A673 (cell line): ENCODE results near the gene SLC29A3. TPM values are rescaled to one million over a fixed set of nuclear protein-coding genes. Genes with fewer than 3 reads are reported as not detected.

Experiments used
- BruUV-seq: library from RNA; stranded (reverse); fragments of 400-500 nt; replicated peaks from 2 replicates; lab custom pipeline; 2021; lab: Mats Ljungman, UMichigan
- CTCF ChIA-PET: fragments of 300-600 bp; sonication (Branson Sonifier 250); formaldehyde crosslinking; loops from one replicate; lab custom pipeline; 2022; ENCODE audit warnings: antibody characterized with exemption; lab: Charles Lee
- POLR2A ChIA-PET: fragments of 300-600 bp; sonication (Branson Sonifier 250); formaldehyde crosslinking; loops from one replicate; lab custom pipeline; 2022; ENCODE audit warnings: antibody characterized with exemption; ENCODE audit not compliant: low non-redundant PET; lab: Charles Lee
- DNase-seq: peaks from one replicate; pipeline ENCODE4 v3.0.0-alpha.2; 2015; ENCODE audit warnings: low spot score
- H3K27ac ChIP-seq: fragments of 200-600 bp; sonication (generic); 2 replicates; pipeline ENCODE4 v1.5.1; 2016; ENCODE audit warnings: mixed run types, low read depth, mild to moderate bottlenecking, mixed read lengths, antibody characterized with exemption, low read length; ENCODE audit not compliant: poor library complexity, severe bottlenecking
- H3K27me3 ChIP-seq: fragments of 200-600 bp; sonication (generic); replicated peaks from 2 replicates; pipeline ENCODE4 v1.6.1; 2017; ENCODE audit warnings: mixed run types, low read depth, mild to moderate bottlenecking, mixed read lengths, antibody characterized with exemption, low read length; ENCODE audit not compliant: insufficient read depth, poor library complexity
- H3K36me3 ChIP-seq: fragments of 200-600 bp; sonication (generic); 2 replicates; pipeline ENCODE4 v1.6.1; 2016; ENCODE audit warnings: mixed run types, mild to moderate bottlenecking, mixed read lengths, antibody characterized with exemption, low read length; ENCODE audit not compliant: insufficient read depth, poor library complexity, severe bottlenecking
- H3K4me1 ChIP-seq: fragments of 200-600 bp; sonication (generic); 2 replicates; pipeline ENCODE4 v1.6.1; 2017; ENCODE audit warnings: mixed run types, mild to moderate bottlenecking, mixed read lengths, antibody characterized with exemption, low read length; ENCODE audit not compliant: insufficient read depth, poor library complexity, severe bottlenecking
- H3K4me3 ChIP-seq: fragments of 200-600 bp; sonication (generic); 2 replicates; pipeline ENCODE4 v1.5.1; 2016; ENCODE audit warnings: low read depth, mixed run types, mild to moderate bottlenecking, mixed read lengths, low read length; ENCODE audit not compliant: poor library complexity, severe bottlenecking
- H3K9me3 ChIP-seq: fragments of 200-600 bp; sonication (generic); 2 replicates; pipeline ENCODE4 v1.6.1; 2016; ENCODE audit warnings: mixed run types, low read depth, mild to moderate bottlenecking, mixed read lengths, antibody characterized with exemption, low read length; ENCODE audit not compliant: poor library complexity, severe bottlenecking
- EZH2 ChIP-seq: fragments of 200-600 bp; sonication (generic); IDR thresholded peaks from 2 replicates; pipeline ENCODE4 v1.6.1; 2017; ENCODE audit warnings: borderline replicate concordance, low read depth, mild to moderate bottlenecking, mixed read lengths, antibody characterized with exemption, low read length; ENCODE audit not compliant: poor library complexity, severe bottlenecking
- intact Hi-C: fragments of 100-400 bp; cut with micrococcal nuclease; formaldehyde crosslinking; loops from one replicate; pipeline ENCODE4 v1.10.0; 2022; ENCODE audit not compliant: unreplicated experiment
- total RNA-seq: library from RNA; stranded (reverse); gene quantifications from 2 replicates; pipeline ENCODE4 v1.2.3, GENCODE V29; 2021
- TF ChIP-seq, protein P1 (sequence below): fragments of 300-800, 200-600 bp; sonication (generic); conservative IDR thresholded peaks from 2 replicates; pipeline ENCODE4 v1.5.1; 2017; ENCODE audit warnings: low read depth, mild to moderate bottlenecking, antibody characterized with exemption, low read length, moderate library complexity, mixed read lengths

Gene SLC29A3
- total RNA-seq, 1 experiment from 2014 or later, result 6.1 TPM

DNA sequence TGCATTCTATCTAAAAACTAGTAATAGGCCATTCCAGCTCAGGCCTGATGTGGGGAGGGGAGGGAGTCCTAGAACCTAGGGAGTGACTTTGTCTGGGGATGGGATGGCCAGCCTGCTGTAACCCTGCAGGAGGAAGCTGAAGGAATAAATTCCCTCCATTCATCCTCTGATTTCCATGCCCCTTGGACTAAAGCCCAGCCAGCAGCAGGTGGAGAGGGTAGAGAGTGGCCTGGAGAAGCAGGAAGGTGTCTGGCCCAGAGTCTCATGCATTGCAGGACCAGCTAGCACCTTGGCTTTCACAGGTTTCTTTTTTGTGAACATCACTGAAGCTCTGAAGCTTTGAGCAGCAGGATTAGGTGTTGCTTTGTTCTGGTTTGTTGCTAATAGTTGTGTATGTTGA is 44.9 kb downstream of the SLC29A3 start:
- H3K27me3 ChIP-seq, result no peaks in the 10 kb centered on the region
- H3K36me3 ChIP-seq, result no peaks in the 10 kb centered on the region
- no TSS peak for BruUV-seq
- no peak overlapping the region for H3K27ac ChIP-seq
- POLR2A ChIA-PET, result no interaction called here
- no peak for TF ChIP-seq EZH2
- TF ChIP-seq, protein P1, sequence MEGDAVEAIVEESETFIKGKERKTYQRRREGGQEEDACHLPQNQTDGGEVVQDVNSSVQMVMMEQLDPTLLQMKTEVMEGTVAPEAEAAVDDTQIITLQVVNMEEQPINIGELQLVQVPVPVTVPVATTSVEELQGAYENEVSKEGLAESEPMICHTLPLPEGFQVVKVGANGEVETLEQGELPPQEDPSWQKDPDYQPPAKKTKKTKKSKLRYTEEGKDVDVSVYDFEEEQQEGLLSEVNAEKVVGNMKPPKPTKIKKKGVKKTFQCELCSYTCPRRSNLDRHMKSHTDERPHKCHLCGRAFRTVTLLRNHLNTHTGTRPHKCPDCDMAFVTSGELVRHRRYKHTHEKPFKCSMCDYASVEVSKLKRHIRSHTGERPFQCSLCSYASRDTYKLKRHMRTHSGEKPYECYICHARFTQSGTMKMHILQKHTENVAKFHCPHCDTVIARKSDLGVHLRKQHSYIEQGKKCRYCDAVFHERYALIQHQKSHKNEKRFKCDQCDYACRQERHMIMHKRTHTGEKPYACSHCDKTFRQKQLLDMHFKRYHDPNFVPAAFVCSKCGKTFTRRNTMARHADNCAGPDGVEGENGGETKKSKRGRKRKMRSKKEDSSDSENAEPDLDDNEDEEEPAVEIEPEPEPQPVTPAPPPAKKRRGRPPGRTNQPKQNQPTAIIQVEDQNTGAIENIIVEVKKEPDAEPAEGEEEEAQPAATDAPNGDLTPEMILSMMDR, result no peak
- H3K4me3 ChIP-seq, result no peak overlapping the region
- intact Hi-C loops, result no loop called here
- no peak for DNase-seq
- no peaks in the 10 kb centered on the region for H3K4me1 ChIP-seq
- no peaks in the 10 kb centered on the region for H3K9me3 ChIP-seq
- CTCF ChIA-PET, result no interaction called here

DNA sequence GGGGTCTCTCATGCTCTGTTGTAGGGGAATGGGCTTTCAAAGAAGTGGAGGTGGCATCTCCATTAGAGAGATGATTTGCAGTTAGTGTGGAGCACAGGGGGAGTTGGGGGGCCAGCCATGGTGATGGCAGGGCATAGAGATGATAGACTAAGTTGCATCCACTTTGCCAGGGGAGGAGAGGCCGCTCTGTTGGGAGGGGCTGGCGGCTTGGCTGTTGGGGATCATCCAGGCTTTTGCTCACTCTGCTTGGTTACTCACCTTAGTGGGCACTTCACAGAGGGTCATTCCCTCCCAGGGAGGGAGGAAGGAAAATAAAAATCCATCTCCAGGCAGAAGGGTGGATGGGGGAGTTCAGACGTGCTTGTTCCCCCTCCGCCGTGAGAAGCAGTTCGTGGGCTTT is 46.3 kb downstream of the SLC29A3 start:
- ChIA-PET CTCF (no interaction called here), POLR2A (no interaction called here)
- BruUV-seq, result no TSS peak
- H3K9me3 ChIP-seq, result no peaks in the 10 kb centered on the region
- intact Hi-C loops, result no loop called here
- DNase-seq, result no peak
- TF ChIP-seq EZH2, result no peak
- TF ChIP-seq, protein P1, result no peak
- no peaks in the 10 kb centered on the region for H3K27me3 ChIP-seq
- H3K27ac ChIP-seq, result no peak overlapping the region
- no peaks in the 10 kb centered on the region for H3K36me3 ChIP-seq
- H3K4me3 ChIP-seq, result no peak overlapping the region
- no peaks in the 10 kb centered on the region for H3K4me1 ChIP-seq

DNA sequence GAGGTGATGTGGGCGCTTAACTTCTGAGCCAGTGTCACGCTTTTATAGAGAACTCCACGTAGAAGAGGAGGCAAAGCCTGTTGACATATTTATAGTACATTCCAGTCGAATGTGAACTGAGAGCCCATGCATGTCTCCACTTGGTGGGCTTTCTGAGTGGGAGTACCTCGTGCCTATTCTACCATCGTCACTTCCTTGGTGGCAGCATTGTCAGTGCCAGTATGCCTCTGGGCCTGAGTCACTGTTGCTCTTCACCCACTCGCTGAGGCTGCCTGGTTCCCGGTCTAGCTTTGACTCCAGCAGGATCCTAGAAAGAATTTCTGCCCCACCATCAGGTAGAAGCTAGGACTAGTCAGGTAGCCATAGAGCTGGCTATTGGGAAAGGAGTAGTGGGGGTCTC is 47.6 kb downstream of the SLC29A3 start:
- no peak for DNase-seq
- Histone ChIP-seq H3K4me1 (no peaks in the 10 kb centered on the region), H3K4me3 (no peak overlapping the region), H3K27me3 (no peaks in the 10 kb centered on the region), H3K27ac (no peak overlapping the region), H3K36me3 (no peaks in the 10 kb centered on the region), H3K9me3 (no peaks in the 10 kb centered on the region)
- ChIA-PET POLR2A (no interaction called here), CTCF (no interaction called here)
- intact Hi-C loops, result no loop called here
- TF ChIP-seq, protein P1, result no peak
- TF ChIP-seq EZH2, result no peak
- BruUV-seq, result no TSS peak
